Activated CD8-positive, alpha-beta memory T cell treated with anti-CD3 and anti-CD28 coated beads for 48 hours (primary cell): ENCODE results near the gene CAPN2.

Source experiments
- DNase-seq, 3 experiments: peaks; one replicate each; pipeline ENCODE4 v3.0.0-alpha.2; 2020; ENCODE audit warnings: low read depth in 2 of 3, low spot score in 2 of 3

The CAPN2 gene

GRCh38 chr1:223702735-223703667 is 9.3 kb upstream of the CAPN2 start:
- DNase-seq = no peak

GRCh38 chr1:223703668-223704013 is 8.7 kb upstream of the CAPN2 start:
- DNase-seq = no peak

GRCh38 chr1:223704921-223705878 is 7.1 kb upstream of the CAPN2 start:
- no peak for DNase-seq

- no peak for DNase-seq
Measured at GRCh38 chr1:223706077-223706973, 6.0 kb upstream of the CAPN2 start.

GRCh38 chr1:223707256-223708000 is 4.9 kb upstream of the CAPN2 start:
- no peak for DNase-seq

GRCh38 chr1:223708001-223708359 is 4.4 kb upstream of the CAPN2 start:
- DNase-seq = no peak

- DNase-seq = no peak
Measured at GRCh38 chr1:223708651-223709268, 3.6 kb upstream of the CAPN2 start.

- no peak for DNase-seq
Measured at GRCh38 chr1:223709598-223709997, 2.7 kb upstream of the CAPN2 start.

GRCh38 chr1:223710179-223711133 is 1.9 kb upstream of the CAPN2 start:
- no peak for DNase-seq

GRCh38 chr1:223711173-223711572 is 1.2 kb upstream of the CAPN2 start:
- no peak for DNase-seq

- no peak for DNase-seq
Measured at GRCh38 chr1:223711747-223712193, 569 bp upstream of the CAPN2 start.

- DNase-seq = peak in 1 of 3 experiments; percentile 29
Measured at GRCh38 chr1:223712850-223713474, 623 bp downstream of the CAPN2 start.

GRCh38 chr1:223713546-223714420 is 1.4 kb downstream of the CAPN2 start:
- no peak for DNase-seq

- no peak for DNase-seq
Measured at GRCh38 chr1:223714421-223714724, 2.0 kb downstream of the CAPN2 start.

- no peak for DNase-seq
Measured at GRCh38 chr1:223714849-223715603, 2.7 kb downstream of the CAPN2 start.

- no peak for DNase-seq
Measured at GRCh38 chr1:223715604-223716172, 3.3 kb downstream of the CAPN2 start.
